Osteocyte (in vitro differentiated cells): ENCODE measurements around the gene TRIP12. TPM values are rescaled to one million over a fixed set of nuclear protein-coding genes. Genes with fewer than 3 reads are reported as not detected.
"Not testable (repeated sequence)": the region's sequence is repeated elsewhere in the genome, so short reads cannot be mapped to it uniquely, and the experiment has no call there.

Experiments used
- DNase-seq: peaks from one replicate; pipeline ENCODE4 v3.0.0; 2021; ENCODE audit warnings: mixed read lengths; ENCODE audit not compliant: unreplicated experiment; ENCODE audit errors: extremely low spot score
- H3K27ac Mint-ChIP-seq: one replicate; pipeline ENCODE4 v1.8.0; 2021; ENCODE audit warnings: mild to moderate bottlenecking, mixed read lengths; ENCODE audit not compliant: unreplicated experiment
- H3K27me3 Mint-ChIP-seq: one replicate; pipeline ENCODE4 v1.8.0; 2021; ENCODE audit warnings: mixed read lengths; ENCODE audit not compliant: unreplicated experiment
- H3K36me3 Mint-ChIP-seq: one replicate; pipeline ENCODE4 v1.8.0; 2021; ENCODE audit warnings: mixed read lengths; ENCODE audit not compliant: unreplicated experiment
- H3K4me1 Mint-ChIP-seq: one replicate; pipeline ENCODE4 v1.8.0; 2021; ENCODE audit warnings: mixed read lengths; ENCODE audit not compliant: unreplicated experiment
- H3K4me3 Mint-ChIP-seq: one replicate; pipeline ENCODE4 v1.8.0; 2021; ENCODE audit warnings: mild to moderate bottlenecking, moderate library complexity, mixed read lengths; ENCODE audit not compliant: unreplicated experiment
- H3K9me3 Mint-ChIP-seq: one replicate; pipeline ENCODE4 v1.8.0; 2021; ENCODE audit warnings: mixed read lengths; ENCODE audit not compliant: unreplicated experiment
- CTCF ChIP-seq: fragments of 200-600 bp; sonication (generic); IDR thresholded peaks from 2 replicates; pipeline ENCODE4 v1.5.0; 2021; ENCODE audit warnings: antibody characterized with exemption, mild to moderate bottlenecking, moderate library complexity
- total RNA-seq: library from RNA; stranded (reverse); gene quantifications from 2 replicates; pipeline ENCODE4 v1.2.1, GENCODE V29; 2021

TRIP12 gene
- total RNA-seq, 1 donor from 2014 or later: 272 TPM

GRCh38 chr2:229851870-229852269, 69.9 kb downstream of the TRIP12 start:
- Mint-ChIP-seq H3K27me3 (no peaks in the 10 kb centered on the region), H3K36me3 (peaks cover 32% of the 10 kb centered on the region), H3K27ac (no peak overlapping the region), H3K9me3 (no peaks in the 10 kb centered on the region), H3K4me1 (peaks cover 24% of the 10 kb centered on the region), H3K4me3 (no peak overlapping the region)
- TF ChIP-seq CTCF: no peak
- no peak for DNase-seq

GRCh38 chr2:229850355-229851275, 71.2 kb downstream of the TRIP12 start:
- not testable (repeated sequence) for H3K4me3 Mint-ChIP-seq
- peaks cover 27% of the 10 kb centered on the region for H3K4me1 Mint-ChIP-seq

GRCh38 chr2:229849073-229849472, 72.7 kb downstream of the TRIP12 start:
- DNase-seq: no peak
- Mint-ChIP-seq H3K4me1 (peaks cover 30% of the 10 kb centered on the region), H3K27me3 (no peaks in the 10 kb centered on the region), H3K36me3 (peaks cover 30% of the 10 kb centered on the region), H3K27ac (peak overlapping the region; percentile 66), H3K4me3 (no peak overlapping the region), H3K9me3 (no peaks in the 10 kb centered on the region)
- no peak for TF ChIP-seq CTCF

More at GRCh38 chr2:229850355-229851275, 71.2 kb downstream of the TRIP12 start:
- not testable (repeated sequence) for H3K27ac Mint-ChIP-seq, H3K27me3 Mint-ChIP-seq, DNase-seq, H3K9me3 Mint-ChIP-seq
- H3K36me3 Mint-ChIP-seq: peaks cover 31% of the 10 kb centered on the region

- no peaks in the 10 kb centered on the region for H3K27me3 Mint-ChIP-seq
- DNase-seq: no peak
- no peak overlapping the region for H3K27ac Mint-ChIP-seq
Measured at GRCh38 chr2:229843613-229844012, 78.2 kb downstream of the TRIP12 start.

DNA sequence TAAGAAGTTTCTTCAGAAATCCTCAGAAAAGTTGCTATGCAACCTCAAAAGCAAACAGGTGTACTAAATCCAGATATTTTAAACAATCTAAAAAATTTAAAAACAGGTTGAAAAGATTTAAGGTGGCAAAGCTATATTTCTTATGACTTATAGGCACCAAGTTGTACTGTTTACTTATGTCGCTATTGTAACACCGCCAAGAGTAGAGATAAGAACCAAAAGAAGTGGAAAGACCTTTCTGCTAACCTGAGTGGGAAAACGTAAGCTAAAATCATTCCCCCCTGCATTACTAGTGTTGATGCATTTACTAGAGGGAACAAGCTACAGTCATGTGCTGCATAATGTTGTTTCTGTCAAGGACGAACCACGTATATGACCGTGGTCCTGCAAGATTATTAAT, 83.1 kb downstream of the TRIP12 start:
- Mint-ChIP-seq H3K36me3 (peaks cover 25% of the 10 kb centered on the region), H3K27ac (no peak overlapping the region), H3K27me3 (no peaks in the 10 kb centered on the region), H3K9me3 (no peaks in the 10 kb centered on the region), H3K4me1 (peaks cover 16% of the 10 kb centered on the region), H3K4me3 (no peak overlapping the region)
- DNase-seq: no peak
- TF ChIP-seq CTCF: no peak

More at GRCh38 chr2:229843613-229844012, 78.2 kb downstream of the TRIP12 start:
- Mint-ChIP-seq H3K9me3 (no peaks in the 10 kb centered on the region), H3K4me1 (peaks cover 15% of the 10 kb centered on the region), H3K4me3 (no peak overlapping the region), H3K36me3 (peaks cover 35% of the 10 kb centered on the region)
- TF ChIP-seq CTCF: no peak
